A549 (cell line): ENCODE measurements around the gene TRIM10. TPM values are rescaled to one million over a fixed set of nuclear protein-coding genes. Genes with fewer than 3 reads are reported as not detected.

Source experiments
- ATAC-seq, 2 experiments: fragments of 200-7000 bp in 1 of 2; fragments of >200 bp in 1 of 2; cut with Nextera tagmentation in 1 of 2; cut with Tn5 transposase in 1 of 2; 3 replicates each; pipeline versions ENCODE4 v1.8.0 to v1.9.1; 2018 to 2020; ENCODE audit warnings: mild to moderate bottlenecking in 1 of 2, moderate library complexity in 1 of 2
- CTCF ChIA-PET: fragments of 300-600 bp; sonication (Branson Sonifier 250); formaldehyde crosslinking; extraction: SDS; loops from one replicate; lab custom pipeline; 2021; ENCODE audit warnings: antibody characterized with exemption, inconsistent platforms; lab: Yijun Ruan, JAX
- POLR2A ChIA-PET: fragments of 350-600 bp; formaldehyde crosslinking; extraction: SDS; loops from one replicate; lab custom pipeline; 2021; ENCODE audit warnings: antibody characterized with exemption, inconsistent platforms; lab: Yijun Ruan, JAX
- DNase-seq, 2 experiments: peaks; one replicate each; pipeline versions ENCODE4 v3.0.0 to v3.0.0-alpha.2; 2011 to 2016; ENCODE audit warnings: low read depth in 1 of 2, low spot score in 1 of 2
- FAIRE-seq: peaks from 2 replicates; lab custom pipeline; 2011; peaks lifted over from hg19 to GRCh38; lab: Jason Lieb, UNC
- H3K27ac ChIP-seq, 2 experiments: fragments of >200 bp; sonication (Bioruptor Twin); formaldehyde crosslinking; 3 replicates each; pipeline ENCODE4 v1.5.1; 2016 to 2017
- H3K4me1 ChIP-seq: fragments of >200 bp; sonication (Bioruptor Twin); formaldehyde crosslinking; 3 replicates; pipeline ENCODE4 v1.6.1; 2016
- H3K4me2 ChIP-seq: fragments of >200 bp; sonication (Bioruptor Twin); formaldehyde crosslinking; 3 replicates; pipeline ENCODE4 v1.6.1; 2016
- H3K4me3 ChIP-seq: fragments of >200 bp; sonication (Bioruptor Twin); formaldehyde crosslinking; 3 replicates; pipeline ENCODE4 v1.5.1; 2016
- H3K9me3 ChIP-seq: fragments of >200 bp; sonication (Bioruptor Twin); formaldehyde crosslinking; 3 replicates; pipeline ENCODE4 v1.6.1; 2016
- ATOH8 ChIP-seq: fragments of 250-450 bp; sonication (Bioruptor Pico); IDR thresholded peaks from 2 replicates; pipeline ENCODE4 v1.5.0; 2020; ENCODE audit warnings: low read depth, mild to moderate bottlenecking, moderate library complexity
- CBX8 ChIP-seq: fragments of 200-600 bp; sonication (generic); IDR thresholded peaks from 2 replicates; pipeline ENCODE4 v1.6.1; 2016
- ELK1 ChIP-seq: fragments of 150-350 bp; IDR thresholded peaks from 2 replicates; pipeline ENCODE4 v1.6.1; 2014; ENCODE audit warnings: low read depth, mild to moderate bottlenecking, low read length
- GATA3 ChIP-seq: IDR thresholded peaks from 2 replicates; pipeline ENCODE4 v1.6.1; 2012; ENCODE audit warnings: borderline replicate concordance
- HEYL ChIP-seq: fragments of 250-450 bp; sonication (Bioruptor Pico); IDR thresholded peaks from 2 replicates; pipeline ENCODE4 v1.8.0; 2021; ENCODE audit warnings: mild to moderate bottlenecking, moderate library complexity
- HMGXB4 ChIP-seq: fragments of 250-450 bp; sonication (Bioruptor Pico); IDR thresholded peaks from 2 replicates; pipeline ENCODE4 v1.5.0; 2021; ENCODE audit warnings: mild to moderate bottlenecking, moderate library complexity, borderline replicate concordance
- JUNB ChIP-seq: fragments of >200 bp; sonication (Bioruptor Twin); formaldehyde crosslinking; IDR thresholded peaks from 2 replicates; pipeline ENCODE4 v1.6.1; 2016
- MYC ChIP-seq: IDR thresholded peaks from 2 replicates; pipeline ENCODE4 v1.6.1; 2012; ENCODE audit warnings: mild to moderate bottlenecking, inconsistent platforms, low read length, improper control_type of control experiment, borderline replicate concordance
- NPAS2 ChIP-seq: fragments of 250-450 bp; sonication (Bioruptor Pico); IDR thresholded peaks from 2 replicates; pipeline ENCODE4 v1.8.0; 2022; ENCODE audit warnings: mild to moderate bottlenecking, moderate library complexity, borderline replicate concordance
- POLR2A ChIP-seq: IDR thresholded peaks from 2 replicates; pipeline ENCODE4 v1.6.1; 2012; ENCODE audit warnings: mild to moderate bottlenecking, low read length
- RAD21 ChIP-seq, 2 experiments: fragments of >200 bp in 1 of 2; sonication (Bioruptor Twin) in 1 of 2; formaldehyde crosslinking in 1 of 2; IDR thresholded peaks in 1 of 2; conservative IDR thresholded peaks in 1 of 2; 2 replicates in 1 of 2; 3 replicates in 1 of 2; pipeline ENCODE4 v1.6.1; 2012 to 2018; ENCODE audit warnings: inconsistent platforms in 1 of 2
- RARB ChIP-seq: fragments of 250-450 bp; sonication (Bioruptor Pico); IDR thresholded peaks from 2 replicates; pipeline ENCODE4 v1.8.0; 2021; ENCODE audit warnings: mild to moderate bottlenecking, moderate library complexity
- RCOR1 ChIP-seq: fragments of 150-350 bp; IDR thresholded peaks from 2 replicates; pipeline ENCODE4 v1.6.1; 2014; ENCODE audit warnings: antibody characterized with exemption, low read length, low read depth
- RFX5 ChIP-seq: fragments of 450-650 bp; IDR thresholded peaks from 2 replicates; pipeline ENCODE4 v1.7.1; 2014; ENCODE audit warnings: antibody characterized with exemption, mild to moderate bottlenecking, moderate library complexity
- USF2 ChIP-seq: fragments of 450-650 bp; IDR thresholded peaks from 2 replicates; pipeline ENCODE4 v1.6.1; 2014; ENCODE audit warnings: antibody characterized with exemption
- ZC3H11A ChIP-seq: fragments of 450-650 bp; IDR thresholded peaks from 2 replicates; pipeline ENCODE4 v1.6.1; 2014; ENCODE audit warnings: antibody characterized with exemption, mild to moderate bottlenecking
- ZFP36 ChIP-seq: fragments of 450-650 bp; IDR thresholded peaks from 2 replicates; pipeline ENCODE4 v1.6.1; 2014; ENCODE audit warnings: borderline replicate concordance; ENCODE audit not compliant: partially characterized antibody
- ZNF302 ChIP-seq: fragments of 250-450 bp; sonication (Bioruptor Pico); IDR thresholded peaks from 2 replicates; pipeline ENCODE4 v1.9.0; 2021; ENCODE audit warnings: inconsistent platforms, mild to moderate bottlenecking, moderate library complexity
- WGBS: methylation state at CpG from one replicate; pipeline ENCODE4 v1.1.6; 2017; ENCODE audit errors: missing lambda C conversion rate; 5-methylcytosine and 5-hydroxymethylcytosine counted together
- polyA plus RNA-seq, 4 experiments: library from polyadenylated mRNA; depleted of rRNA in 3 of 4; stranded (reverse); fragments of >200 nt; fragmentation: RNase III in 1 of 4; extraction: RNeasy Plus Mini Kit Qiagen cat#74134 plus additional on column Dnase treatment in 1 of 4; gene quantifications; 2 replicates in 3 of 4; 3 replicates in 1 of 4; pipeline ENCODE4 v1.2.3, GENCODE V29; 2011 to 2017

Gene TRIM10
- polyA plus RNA-seq, 2 of the 4 experiments (the other 2 are of a cell fraction), result 0.03 to 0.12 TPM

- CTCF ChIA-PET, result interaction anchor here (1.5 to 1.9 kb wide), 2 partner anchors 22 to 50 kb away, joined by 6 to 7 read pairs; no protein-coding TSS in a partner anchor
These were observed 8.0 kb downstream of the TRIM10 start for GRCh38 chr6:30152910-30153610.

GRCh38 chr6:30152016-30152673 lies 8.9 kb downstream of the TRIM10 start:
- no peak for FAIRE-seq
- Histone ChIP-seq H3K4me1 (peaks cover 33% of the 10 kb centered on the region), H3K9me3 (no peaks in the 10 kb centered on the region), H3K27ac (no peak overlapping the region), H3K4me2 (no peak overlapping the region), H3K4me3 (no peak overlapping the region)
- ChIA-PET POLR2A (no interaction called here), CTCF (interaction anchor here (0.7 to 1.9 kb wide), 3 partner anchors 11 to 27 kb away, joined by 3 to 6 read pairs (median 3); no protein-coding TSS in a partner anchor)
- DNase-seq, result no peak
- TF ChIP-seq ELK1 (no peak), RAD21 (conservative IDR thresholded peaks at IDR 0.05 in 1 of 2, IDR thresholded peaks at IDR 0.05 in 1 of 2) (no peak)
- WGBS, result 43% methylated on average over 4 of the region's 4 CpGs
- ATAC-seq, result no peak

More at GRCh38 chr6:30152910-30153610, 8.0 kb downstream of the TRIM10 start:
- no peak for DNase-seq
- H3K27ac ChIP-seq, result no peak overlapping the region; a peak in 1 of 6 replicates
- H3K9me3 ChIP-seq, result no peaks in the 10 kb centered on the region
- POLR2A ChIA-PET, result no interaction called here
- 94% methylated on average over 3 of the region's 3 CpGs for WGBS
- no peak for FAIRE-seq
- TF ChIP-seq ZFP36 (no peak), GATA3 (no peak), ZNF302 (CRISPR knock-in tag) (no peak), POLR2A (no peak), JUNB (no peak), RARB (CRISPR knock-in tag) (no peak), MYC (no peak), HMGXB4 (CRISPR knock-in tag) (no peak), RCOR1 (no peak), ATOH8 (CRISPR knock-in tag) (no peak), CBX8 (no peak), RFX5 (no peak), HEYL (CRISPR knock-in tag) (no peak), USF2 (no peak), NPAS2 (CRISPR knock-in tag) (no peak), ZC3H11A (no peak)
- peaks cover 33% of the 10 kb centered on the region for H3K4me1 ChIP-seq
- H3K4me3 ChIP-seq, result no peak overlapping the region
- H3K4me2 ChIP-seq, result no peak overlapping the region
- ATAC-seq, result no peak
